ENCODE results near the gene COPE. TPM values are rescaled to one million over a fixed set of nuclear protein-coding genes. Genes with fewer than 3 reads are reported as not detected.
"Not testable (repeated sequence)": the region's sequence is repeated elsewhere in the genome, so short reads cannot be mapped to it uniquely, and the experiment has no call there.

COPE gene
- total RNA-seq, 6 donors from 2014 or later = 124 to 250 (median 191) TPM

DNA sequence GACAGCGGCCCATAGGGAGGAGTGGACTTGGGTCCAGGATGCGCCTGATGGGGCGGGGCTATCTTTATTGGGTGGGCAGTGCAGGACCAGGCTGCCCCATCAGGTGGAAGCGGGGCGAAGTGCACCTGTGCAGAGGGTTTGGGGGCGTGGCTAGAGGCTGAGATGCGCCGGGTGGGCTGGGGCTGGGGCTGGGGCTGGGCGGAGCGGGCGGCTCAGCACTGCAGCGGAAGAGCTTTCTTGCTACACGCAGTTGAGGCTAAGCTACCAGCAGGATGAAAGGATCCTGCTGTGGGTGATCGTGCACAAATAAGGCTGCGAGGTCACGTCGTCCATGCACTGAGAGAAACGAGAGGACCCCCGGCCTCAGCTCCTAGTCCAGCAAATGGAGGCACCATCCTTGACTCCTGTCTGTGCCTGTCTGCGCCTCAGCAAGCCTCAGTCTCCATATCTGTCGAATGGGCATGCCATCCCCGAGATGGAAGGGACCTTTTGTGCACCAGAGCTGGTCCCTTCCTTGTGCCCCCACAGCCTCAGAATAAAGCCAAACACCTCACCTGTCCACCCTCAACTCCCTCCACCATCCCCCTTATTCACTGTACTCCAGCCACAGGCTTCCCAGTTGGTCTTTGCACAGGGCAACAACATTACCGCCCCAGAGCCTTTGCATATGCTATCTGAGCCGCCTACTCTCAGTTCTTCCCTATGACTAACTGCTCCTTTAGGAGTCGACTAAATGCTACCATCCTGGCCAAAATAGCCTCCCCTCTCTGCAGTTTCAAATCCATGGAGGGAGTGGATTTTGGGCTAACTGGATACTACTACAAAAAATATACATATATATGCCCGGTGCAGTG lies 42.8 kb upstream of the COPE start:
- ATAC-seq (ENCODE audit: low FRiP score in 2 of 2) (no peak), DNase-seq (no peak)
- no peak overlapping the region for H3K4me3 ChIP-seq
- TF ChIP-seq, protein P1, sequence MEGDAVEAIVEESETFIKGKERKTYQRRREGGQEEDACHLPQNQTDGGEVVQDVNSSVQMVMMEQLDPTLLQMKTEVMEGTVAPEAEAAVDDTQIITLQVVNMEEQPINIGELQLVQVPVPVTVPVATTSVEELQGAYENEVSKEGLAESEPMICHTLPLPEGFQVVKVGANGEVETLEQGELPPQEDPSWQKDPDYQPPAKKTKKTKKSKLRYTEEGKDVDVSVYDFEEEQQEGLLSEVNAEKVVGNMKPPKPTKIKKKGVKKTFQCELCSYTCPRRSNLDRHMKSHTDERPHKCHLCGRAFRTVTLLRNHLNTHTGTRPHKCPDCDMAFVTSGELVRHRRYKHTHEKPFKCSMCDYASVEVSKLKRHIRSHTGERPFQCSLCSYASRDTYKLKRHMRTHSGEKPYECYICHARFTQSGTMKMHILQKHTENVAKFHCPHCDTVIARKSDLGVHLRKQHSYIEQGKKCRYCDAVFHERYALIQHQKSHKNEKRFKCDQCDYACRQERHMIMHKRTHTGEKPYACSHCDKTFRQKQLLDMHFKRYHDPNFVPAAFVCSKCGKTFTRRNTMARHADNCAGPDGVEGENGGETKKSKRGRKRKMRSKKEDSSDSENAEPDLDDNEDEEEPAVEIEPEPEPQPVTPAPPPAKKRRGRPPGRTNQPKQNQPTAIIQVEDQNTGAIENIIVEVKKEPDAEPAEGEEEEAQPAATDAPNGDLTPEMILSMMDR (IDR thresholded peaks at IDR 0.05) = no peak
- no peak for TF ChIP-seq EP300 (IDR thresholded peaks at IDR 0.05)
- no peak for TF ChIP-seq POLR2AphosphoS5 (IDR thresholded peaks at IDR 0.05)
- TF ChIP-seq POLR2A (IDR thresholded peaks at IDR 0.05) = no peak
- H3K27ac ChIP-seq = no peak overlapping the region
- no peaks in the 10 kb centered on the region for H3K36me3 ChIP-seq
- H3K4me1 ChIP-seq = peaks cover 0 to 6% (median under 1%) of the 10 kb centered on the region in 4 donors
- H3K27me3 ChIP-seq = peaks cover 0 to 2% (median 0%) of the 10 kb centered on the region in 4 donors
- WGBS, 2 donors = 41 to 61% methylated on average over 10 to 18 of the region's 26 CpGs
- no peaks in the 10 kb centered on the region for H3K9me3 ChIP-seq

DNA sequence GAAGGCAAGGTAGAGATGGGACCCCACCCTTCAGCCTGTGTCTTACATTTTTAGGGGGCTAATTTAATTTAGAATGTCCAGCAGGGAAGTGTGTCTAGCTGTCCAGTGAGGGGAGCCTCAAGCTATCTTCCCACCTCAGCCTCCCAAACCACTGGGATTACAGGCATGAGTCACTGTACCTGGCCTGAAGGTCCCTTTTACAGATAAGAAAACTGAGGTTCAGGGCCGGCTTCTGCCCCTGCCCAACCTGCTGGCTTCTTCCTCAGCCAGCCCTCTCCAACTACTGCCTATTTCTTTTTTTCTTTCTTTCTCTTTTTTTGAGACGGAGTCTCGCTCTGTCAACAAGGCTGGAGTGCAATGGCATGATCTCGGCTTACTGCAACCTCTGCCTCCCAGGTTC lies 41.2 kb upstream of the COPE start:
- peaks cover 0 to 2% (median 0%) of the 10 kb centered on the region in 4 donors for H3K27me3 ChIP-seq
- peaks cover 0 to 6% (median 0%) of the 10 kb centered on the region in 4 donors for H3K4me1 ChIP-seq
- DNase-seq (no peak), ATAC-seq (ENCODE audit: low FRiP score in 2 of 2) (no peak)
- WGBS, 2 donors = 91 to 92% methylated on average over 4 of the region's 4 CpGs
- H3K9me3 ChIP-seq = no peaks in the 10 kb centered on the region
- no peak overlapping the region for H3K27ac ChIP-seq
- H3K4me3 ChIP-seq = no peak overlapping the region
- no peaks in the 10 kb centered on the region for H3K36me3 ChIP-seq
- TF ChIP-seq POLR2AphosphoS5 (IDR thresholded peaks at IDR 0.05) = no peak
- TF ChIP-seq, protein P1 (IDR thresholded peaks at IDR 0.05) = no peak
- TF ChIP-seq EP300 (IDR thresholded peaks at IDR 0.05) = no peak
- TF ChIP-seq POLR2A (IDR thresholded peaks at IDR 0.05) = no peak

DNA sequence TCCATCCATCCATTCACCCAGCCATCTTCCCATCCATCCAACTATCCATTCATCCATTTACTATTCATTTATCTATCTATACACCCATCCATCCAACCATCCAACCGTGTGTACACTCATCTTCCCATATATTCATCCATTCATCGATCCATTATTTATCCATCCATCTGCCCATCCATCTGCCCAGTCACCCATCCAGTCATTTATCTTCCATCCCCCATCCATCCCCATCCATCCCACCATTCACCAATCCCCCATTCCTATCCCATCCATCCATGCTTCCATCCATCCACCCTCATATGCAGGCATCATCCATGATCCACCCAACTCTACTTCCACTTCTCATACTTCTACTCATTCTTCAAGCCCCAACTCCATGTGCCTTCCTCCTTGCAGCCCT lies 35.9 kb upstream of the COPE start:
- 93 to 100% methylated on average over 2 of the region's 2 CpGs for WGBS, 2 donors
- TF ChIP-seq, protein P1 (IDR thresholded peaks at IDR 0.05) = no peak
- TF ChIP-seq EP300 (IDR thresholded peaks at IDR 0.05) = no peak
- no peak for TF ChIP-seq POLR2A (IDR thresholded peaks at IDR 0.05)
- TF ChIP-seq POLR2AphosphoS5 (IDR thresholded peaks at IDR 0.05) = no peak
- DNase-seq = no peak

DNA sequence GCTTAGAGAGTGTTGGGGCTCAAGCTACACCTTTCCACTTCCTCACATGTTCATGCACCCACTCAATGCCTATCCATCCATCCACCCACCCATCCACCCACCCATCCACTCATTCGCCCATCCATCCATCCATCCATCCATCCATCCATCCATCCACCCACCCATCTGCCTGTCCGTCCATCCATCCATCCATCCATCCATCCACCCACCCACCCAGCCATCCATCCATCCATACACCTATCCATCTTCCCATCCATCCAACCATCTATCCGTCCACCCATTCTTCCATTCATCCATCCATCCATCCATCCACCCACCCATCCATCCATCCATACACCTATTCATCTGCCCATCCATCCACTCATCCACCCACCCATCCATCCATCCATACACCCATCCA lies 34.9 kb upstream of the COPE start:
- Histone ChIP-seq H3K36me3 (no peaks in the 10 kb centered on the region), H3K4me3 (no peak overlapping the region), H3K27ac (no peak overlapping the region), H3K4me1 (peaks cover 0 to 5% (median 0%) of the 10 kb centered on the region in 4 donors), H3K9me3 (no peaks in the 10 kb centered on the region), H3K27me3 (no peaks in the 10 kb centered on the region)
- WGBS, 2 donors = 80 to 89% methylated on average over 3 of the region's 3 CpGs
- no peak for DNase-seq
- no peak for ATAC-seq (ENCODE audit: low FRiP score in 2 of 2)
- TF ChIP-seq, protein P1 (IDR thresholded peaks at IDR 0.05) = no peak
- TF ChIP-seq EP300 (IDR thresholded peaks at IDR 0.05) (no peak), POLR2AphosphoS5 (IDR thresholded peaks at IDR 0.05) (no peak), POLR2A (IDR thresholded peaks at IDR 0.05) (no peak)

More for the DNA sequence above, 35.9 kb upstream of the COPE start:
- peaks cover 0 to 5% (median 0%) of the 10 kb centered on the region in 4 donors for H3K4me1 ChIP-seq
- H3K9me3 ChIP-seq = no peaks in the 10 kb centered on the region
- no peaks in the 10 kb centered on the region for H3K36me3 ChIP-seq
- H3K4me3 ChIP-seq = no peak overlapping the region
- no peak for ATAC-seq (ENCODE audit: low FRiP score in 2 of 2)
- H3K27ac ChIP-seq = no peak overlapping the region
- H3K27me3 ChIP-seq = no peaks in the 10 kb centered on the region

DNA sequence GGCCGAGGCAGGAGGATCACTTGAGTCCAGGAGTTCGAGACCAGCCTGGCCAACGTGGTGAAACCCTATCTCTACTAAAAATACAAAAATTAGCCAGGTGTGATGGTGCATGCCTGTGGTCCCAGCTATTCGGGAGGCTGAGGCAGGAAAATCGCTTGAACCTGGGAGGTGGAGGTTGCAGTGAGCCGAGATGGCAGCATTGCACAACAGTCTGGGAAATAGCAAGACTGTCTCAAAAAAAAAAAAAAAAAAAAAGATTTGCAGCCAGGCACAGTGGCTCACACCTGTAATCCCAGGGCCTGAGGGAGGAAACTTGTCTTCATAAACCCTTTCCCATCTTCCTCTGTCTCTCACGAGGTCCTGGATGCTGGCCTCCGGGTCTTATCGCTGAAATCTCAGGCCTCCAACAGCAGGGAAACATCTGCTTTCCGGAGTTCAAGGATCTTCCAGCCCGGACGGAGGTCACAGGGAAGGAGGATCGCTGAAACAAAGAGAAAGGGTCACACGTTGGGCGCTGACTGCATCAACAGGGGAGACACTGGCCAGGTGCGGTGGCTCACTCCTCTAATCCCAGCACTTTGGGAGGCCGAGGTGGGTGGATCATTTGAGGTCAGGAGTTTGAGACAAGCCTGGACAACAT lies 33.3 kb upstream of the COPE start:
- ATAC-seq (ENCODE audit: low FRiP score in 2 of 2); H3K4me3 ChIP-seq; H3K27ac ChIP-seq; H3K9me3 ChIP-seq; H3K36me3 ChIP-seq; H3K27me3 ChIP-seq; H3K4me1 ChIP-seq; DNase-seq: not testable (repeated sequence)
- WGBS, 2 donors = 58 to 59% methylated on average over 17 of the region's 17 CpGs
